WTC11 (cell line): Measurements from ENCODE around the gene CAMK2N2.

ENCODE experiments used
- CTCF ChIP-seq: fragments of 200-600 bp; IDR thresholded peaks from 2 replicates; pipeline ENCODE4 v1.8.0; 2022; ENCODE audit warnings: antibody characterized with exemption
- E2F1 ChIP-seq: sonication (generic); formaldehyde crosslinking; IDR thresholded peaks from 2 replicates; pipeline ENCODE4 v1.8.0; 2022; ENCODE audit warnings: mild to moderate bottlenecking, missing genetic modification reagents

GRCh38 chr3:184233127-184233843, 28.1 kb downstream of the CAMK2N2 start:
- no peak for TF ChIP-seq E2F1
- TF ChIP-seq CTCF: no peak
